K562 (cell line): ENCODE data around the gene UCN. TPM values are rescaled to one million over a fixed set of nuclear protein-coding genes. Genes with fewer than 3 reads are reported as not detected.
A peak's percentile ranks its signal among the peaks of the same experiment; 100 is the strongest.

Experiments
- ARNT ChIP-seq, 2 experiments: fragments of 450-650 bp; IDR thresholded peaks; 2 replicates each; pipeline ENCODE4 v1.6.1; 2016; ENCODE audit warnings: mild to moderate bottlenecking in 1 of 2
- CHCHD3 ChIP-seq: fragments of 250-450 bp; sonication (Bioruptor Pico); IDR thresholded peaks from 2 replicates; pipeline ENCODE4 v2.1.2; 2022; ENCODE audit warnings: mild to moderate bottlenecking
- GTF3C2 ChIP-seq: IDR thresholded peaks from 3 replicates; pipeline ENCODE4 v1.6.1; 2011; ENCODE audit warnings: borderline replicate concordance, mild to moderate bottlenecking, moderate library complexity; ENCODE audit not compliant: insufficient read length; ENCODE audit errors: extremely low read depth
- HNRNPH1 ChIP-seq: fragments of 200-400 bp; formaldehyde crosslinking; optimal IDR thresholded peaks from 2 replicates; pipeline ENCODE3; 2017; ENCODE audit warnings: low read depth, mild to moderate bottlenecking, low read length, moderate library complexity
- PBX2 ChIP-seq, 2 experiments: IDR thresholded peaks in 1 of 2; conservative IDR thresholded peaks in 1 of 2; 2 replicates each; pipeline ENCODE4 v1.6.1; 2016; ENCODE audit warnings: low read depth in 2 of 2, mild to moderate bottlenecking in 1 of 2, missing compliant biosample characterization in 1 of 2, missing genetic modification characterization in 1 of 2, moderate library complexity in 1 of 2
- PURB ChIP-seq: sonication (generic); formaldehyde crosslinking; IDR thresholded peaks from 2 replicates; pipeline ENCODE4 v1.9.0; 2021; ENCODE audit warnings: low read depth, mild to moderate bottlenecking, missing genetic modification reagents
- RAD21 ChIP-seq, 2 experiments: fragments of 250-450 bp in 1 of 2; fragments of 450-650 bp in 1 of 2; sonication (Bioruptor Pico) in 1 of 2; formaldehyde crosslinking in 1 of 2; IDR thresholded peaks in 1 of 2; conservative IDR thresholded peaks in 1 of 2; 2 replicates each; pipeline versions ENCODE4 v1.4.0 to v1.8.0; 2020 to 2022; ENCODE audit warnings: mild to moderate bottlenecking in 2 of 2, moderate library complexity in 1 of 2
- REST ChIP-seq, 2 experiments: fragments of 450-650 bp; formaldehyde crosslinking in 1 of 2; IDR thresholded peaks; 2 replicates each; pipeline versions ENCODE4 v1.4.0 to v1.6.1; 2014 to 2020; ENCODE audit warnings: mild to moderate bottlenecking in 2 of 2, borderline replicate concordance in 1 of 2, low read depth in 1 of 2
- ZNF347 ChIP-seq: fragments of 450-650 bp; formaldehyde crosslinking; IDR thresholded peaks from 2 replicates; pipeline ENCODE4 v1.4.0; 2020; ENCODE audit warnings: low read depth, mild to moderate bottlenecking, moderate library complexity
- polyA plus RNA-seq, 8 experiments: library from polyadenylated mRNA; depleted of rRNA in 4 of 8; stranded (reverse) in 5 of 8; unstranded in 3 of 8; fragments of >200 nt; fragmentation: Nextera tagmentation in 2 of 8; fragmentation: Illumina TruSeq in 1 of 8; extraction: Ambion mirVana in 2 of 8; extraction: Trizol in 1 of 8; gene quantifications; 2 replicates each; pipeline versions ENCODE4 v1.2.1 to v1.2.3, GENCODE V29; 2011 to 2014; ENCODE audit warnings: inconsistent platforms in 1 of 8, missing spikeins in 1 of 8
- total RNA-seq, 7 experiments: library from RNA; depleted of rRNA in 6 of 7; stranded (reverse); fragments of >200 nt in 6 of 7; fragmentation: Illumina TruSeq in 2 of 7; extraction: Trizol in 2 of 7; gene quantifications; 2 replicates each; pipeline versions ENCODE4 v1.2.1 to v1.2.3, GENCODE V29; 2011 to 2021; ENCODE audit warnings: low replicate concordance in 1 of 7

Gene UCN
- total and polyA plus RNA-seq, 9 of the 15 experiments (the other 6 are each of a cell fraction or from before 2014, with no cell fraction given): 0.10 to 2.7 (median 0.43) TPM

GRCh38 chr2:27303093-27304025 is 4.9 kb downstream of the UCN start (continued):
- TF ChIP-seq RAD21 (CRISPR knock-in tag; conservative IDR thresholded peaks at IDR 0.05 in 1 of 2, IDR thresholded peaks at IDR 0.05 in 1 of 2) (peak; percentile 80 to 85), CHCHD3 (CRISPR knock-in tag) (no peak), PBX2 (CRISPR knock-in tag; IDR thresholded peaks at IDR 0.05; ENCODE audit: low read depth) (no peak), PBX2 (tag; conservative IDR thresholded peaks at IDR 0.05; ENCODE audit: low read depth) (0 out of 2 replicates have a peak, but pooled peaks have one; percentile 9), ARNT (IDR thresholded peaks at IDR 0.05) (peak in 1 of 2 experiments; percentile 76; a peak in 1 of 4 replicates), PURB (CRISPR knock-in tag) (no peak), GTF3C2 (no peak), ZNF347 (no peak), HNRNPH1 (no peak), REST (IDR thresholded peaks at IDR 0.05; ENCODE audit: borderline replicate concordance) (peak; percentile 76; the same call in 1 of the 2 replicates), REST (CRISPR knock-in tag; IDR thresholded peaks at IDR 0.05; ENCODE audit: low read depth) (no peak)
